Epidermal melanocyte (primary cell): ENCODE results near the gene TMTC2.

Experiments
- DNase-seq: peaks from one replicate; pipeline ENCODE4 v3.0.0; 2011; ENCODE audit warnings: low spot score; ENCODE audit not compliant: insufficient read length

Gene TMTC2

DNA sequence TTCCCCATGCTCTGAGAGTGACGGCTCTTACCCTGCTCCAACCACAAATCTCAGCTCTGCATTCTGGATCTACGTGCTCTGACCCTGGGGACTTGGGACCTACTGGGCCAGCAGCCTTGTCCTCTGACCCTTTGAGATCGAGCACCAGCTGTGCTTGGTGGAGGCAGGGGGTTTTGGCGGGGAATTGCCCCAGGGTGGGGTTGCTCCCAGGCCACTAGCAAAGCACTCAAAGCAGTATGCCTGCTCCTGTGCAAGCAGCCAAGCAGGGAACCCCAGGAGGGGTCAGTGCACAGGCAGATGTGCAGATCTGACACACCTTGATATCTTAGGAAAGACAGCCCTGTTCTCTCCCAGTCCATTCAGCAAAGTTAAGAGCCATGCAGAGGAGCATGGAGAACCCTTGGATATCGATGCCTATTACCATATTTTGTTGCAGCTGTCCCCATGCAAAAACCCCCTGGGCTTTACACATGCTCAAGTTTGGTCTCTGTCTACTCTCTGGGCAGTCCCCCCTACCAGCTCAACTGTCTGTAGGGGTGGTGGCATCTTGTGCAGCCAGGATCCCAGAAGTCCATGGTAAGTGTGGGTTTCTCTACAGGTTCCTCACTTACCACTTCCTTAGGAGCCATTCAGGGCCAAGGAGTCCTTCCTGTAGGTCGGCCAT lies 319.0 kb downstream of the TMTC2 start:
- DNase-seq: no peak

DNA sequence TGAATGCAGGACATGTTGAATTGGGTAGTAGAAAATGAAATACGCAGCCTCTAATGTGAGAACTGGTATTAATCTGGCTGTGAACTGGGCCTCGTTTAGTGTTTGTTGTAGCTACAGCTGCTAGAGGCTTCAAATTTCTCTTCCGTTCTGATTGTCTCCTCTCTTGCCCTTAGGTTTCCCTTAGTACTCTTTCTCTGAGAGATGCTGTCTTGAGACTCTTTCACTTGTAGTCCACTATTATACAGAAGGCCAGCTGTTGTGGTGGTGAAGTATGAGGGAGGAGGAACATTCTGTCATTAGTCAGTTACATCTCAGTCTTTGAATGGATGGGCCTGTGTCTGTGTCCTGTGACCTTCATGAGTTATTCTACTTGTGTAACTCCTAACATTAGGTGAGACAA lies 322.0 kb downstream of the TMTC2 start:
- DNase-seq: no peak

DNA sequence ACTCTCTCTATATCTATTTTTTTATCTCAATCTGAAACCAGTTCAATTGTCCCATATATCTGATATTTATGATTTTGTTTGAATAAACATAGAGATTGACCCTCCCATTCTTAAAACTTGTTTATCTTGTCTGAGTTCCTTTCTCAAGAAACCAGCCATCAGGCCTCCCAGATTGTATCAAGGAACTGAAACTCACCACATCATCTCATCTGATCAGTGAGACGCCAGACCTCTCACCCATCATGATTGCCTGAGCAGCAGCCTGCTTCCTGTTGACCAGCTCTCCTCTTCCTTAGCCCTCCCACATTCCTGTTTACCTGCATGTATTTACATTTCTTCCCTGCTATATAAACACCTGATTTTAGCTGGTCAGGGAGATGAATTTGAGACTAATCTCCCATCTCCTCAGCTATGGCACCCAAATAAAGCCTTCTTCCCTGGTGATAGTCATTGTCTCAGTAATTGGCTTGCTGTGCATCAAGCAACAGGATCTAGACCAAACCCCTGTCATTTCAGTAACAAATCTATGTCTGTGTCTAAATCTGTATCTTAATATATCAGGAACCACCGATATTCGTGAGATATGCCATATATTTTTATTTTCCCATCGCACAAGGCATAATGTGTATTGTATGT lies 323.6 kb downstream of the TMTC2 start:
- no peak for DNase-seq

DNA sequence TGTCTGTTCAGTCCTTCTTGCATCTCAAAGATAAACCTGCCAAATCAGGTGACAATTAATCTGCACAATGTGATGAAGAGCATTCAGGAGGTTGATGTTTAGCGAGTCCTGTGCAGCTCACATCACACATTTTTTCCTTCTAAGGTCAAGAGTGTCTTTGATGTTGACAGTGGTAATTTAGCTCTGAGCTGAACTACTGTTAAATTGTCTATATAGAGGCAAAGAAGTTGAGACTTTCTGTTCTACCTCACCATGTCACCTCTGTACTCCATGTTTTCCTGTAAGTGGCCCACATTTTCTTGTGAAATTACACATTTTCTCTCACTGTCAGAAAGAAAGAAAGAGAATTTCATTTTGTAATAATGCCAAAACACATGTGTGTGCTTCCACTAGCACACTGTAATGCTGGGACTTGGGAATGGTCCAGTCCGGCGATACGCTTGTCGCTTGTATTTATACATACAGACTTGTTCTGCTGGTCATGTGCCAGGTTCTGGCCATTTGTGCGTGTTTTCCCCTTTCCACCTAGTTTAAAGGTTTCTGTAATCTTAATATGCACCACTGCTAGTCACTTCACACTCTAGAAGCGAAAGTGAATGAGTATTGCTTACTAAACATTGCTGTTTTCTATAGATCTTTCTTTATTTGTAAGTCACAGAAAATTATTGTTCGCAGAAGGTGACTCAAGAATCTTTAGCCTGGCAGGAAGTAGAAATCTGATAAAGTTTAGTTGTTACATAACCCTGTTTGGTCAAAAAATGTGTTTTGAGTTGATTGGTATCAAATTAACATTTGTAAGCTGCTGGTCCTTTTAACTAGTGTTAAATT lies 328.9 kb downstream of the TMTC2 start:
- no peak for DNase-seq

DNA sequence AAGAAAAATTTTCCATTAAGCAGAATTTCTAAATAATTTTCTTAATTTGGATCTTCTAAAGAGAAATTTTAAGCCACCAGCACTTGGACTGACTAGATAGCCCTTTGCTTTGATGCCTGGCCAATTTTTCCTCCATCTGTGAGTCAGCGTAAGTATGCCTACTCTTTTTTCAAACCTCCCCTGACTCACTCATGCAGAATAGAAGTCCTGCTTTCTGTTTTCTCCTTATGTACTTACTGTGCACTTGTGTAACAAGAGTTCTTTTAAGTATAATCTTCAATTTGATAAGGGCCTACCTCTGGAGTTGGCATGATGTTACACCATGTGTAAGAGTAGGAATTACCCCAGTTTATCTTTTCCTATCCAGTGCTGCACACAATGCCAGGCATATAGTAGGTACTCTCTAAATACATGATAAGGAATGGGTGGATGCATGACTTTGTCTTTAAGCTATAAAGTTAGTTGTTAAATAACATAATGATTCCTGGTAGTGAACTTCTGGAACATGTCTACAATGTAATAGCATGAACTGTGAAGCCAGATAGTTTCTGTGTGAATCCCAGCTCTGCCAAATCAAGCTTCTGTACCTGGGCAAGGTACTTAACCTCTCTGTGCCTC lies 329.6 kb downstream of the TMTC2 start:
- no peak for DNase-seq

DNA sequence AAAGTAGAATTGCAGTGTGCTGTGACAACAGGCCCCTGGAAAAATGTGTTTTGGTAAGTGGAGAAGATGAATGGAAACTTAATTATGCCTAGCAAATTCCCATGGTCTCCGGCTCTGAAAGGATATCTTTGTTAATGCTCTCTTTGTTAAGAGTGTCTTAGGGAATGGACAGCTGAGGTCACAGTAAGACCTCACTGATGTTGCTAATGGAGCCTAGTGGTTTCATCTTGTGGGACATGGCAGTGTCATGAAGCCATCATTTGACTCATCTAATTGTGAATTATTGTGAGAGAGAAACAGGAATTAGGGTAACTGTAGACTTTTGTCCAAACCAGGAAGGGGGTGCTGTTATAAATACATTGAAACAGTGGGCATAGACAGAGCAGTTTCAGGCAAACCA lies 330.3 kb downstream of the TMTC2 start:
- no peak for DNase-seq

DNA sequence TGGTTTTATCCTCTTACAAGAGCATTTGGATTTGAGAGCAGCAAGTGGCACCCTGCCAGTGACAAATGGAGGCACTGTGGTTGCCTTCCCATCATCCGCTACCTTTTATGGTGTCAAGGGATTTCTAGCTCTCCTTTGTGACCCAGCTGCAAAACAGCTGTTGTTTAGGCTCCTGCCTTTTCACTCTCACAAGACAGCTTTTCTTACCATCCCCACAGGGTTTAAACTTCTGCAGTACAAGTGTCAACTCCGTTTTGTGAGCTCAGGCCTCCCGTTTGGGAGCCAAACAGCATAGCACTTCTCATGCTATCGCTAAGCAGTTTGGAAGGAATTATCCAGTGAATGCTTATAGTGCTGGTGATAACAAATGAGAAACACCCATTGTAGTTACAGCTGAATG lies 331.4 kb downstream of the TMTC2 start:
- no peak for DNase-seq

DNA sequence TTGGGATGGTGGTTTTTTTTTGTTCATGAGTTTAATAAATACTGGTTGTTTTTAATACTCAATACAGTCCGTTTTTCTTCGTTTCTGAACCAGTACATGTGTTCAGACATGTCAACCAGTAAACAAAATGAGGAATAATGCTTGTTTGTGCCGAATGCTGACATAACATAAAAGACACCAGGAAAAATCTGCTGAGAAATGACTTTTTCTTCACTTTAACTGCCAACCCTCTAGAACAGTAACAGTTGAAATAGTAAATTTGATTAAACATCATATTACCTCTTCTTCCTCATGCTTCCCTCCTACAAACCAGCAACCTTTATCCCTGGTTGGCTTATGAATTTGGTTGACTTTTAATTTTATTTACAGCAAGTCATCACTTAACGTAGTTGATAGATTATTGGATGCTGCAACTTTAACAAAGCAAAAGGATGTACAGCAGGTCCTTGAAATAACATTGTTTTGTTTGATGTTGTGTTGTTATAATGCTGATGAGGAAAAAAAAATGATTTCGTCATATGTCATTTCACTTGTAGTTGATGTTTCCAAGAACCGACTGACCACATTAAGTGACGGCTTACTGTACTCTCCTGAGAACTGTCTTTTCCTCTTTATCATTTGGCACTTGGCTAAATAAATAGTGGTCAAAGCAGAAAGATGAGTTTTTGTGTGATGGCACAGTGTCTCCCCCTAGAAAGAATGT lies 340.5 kb downstream of the TMTC2 start:
- DNase-seq: no peak

DNA sequence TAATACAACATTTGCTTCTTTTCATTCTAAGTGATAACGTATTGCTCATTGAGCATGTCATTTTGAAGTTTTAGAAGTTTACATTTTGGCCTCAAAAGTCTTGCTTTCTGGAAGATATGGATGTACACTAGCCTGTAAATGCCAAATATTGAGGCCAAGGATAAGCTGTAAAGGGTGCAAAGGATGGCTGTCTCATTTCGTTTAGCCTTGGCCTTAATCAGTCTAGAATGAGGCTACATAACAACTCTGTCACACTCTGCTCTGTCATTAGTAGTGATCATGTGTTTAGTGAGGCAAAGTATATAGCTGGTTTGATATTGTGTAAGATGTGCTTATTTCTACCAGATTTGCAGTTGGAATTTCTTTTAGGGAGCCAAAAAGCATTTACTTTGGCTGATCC lies 344.5 kb downstream of the TMTC2 start:
- no peak for DNase-seq

DNA sequence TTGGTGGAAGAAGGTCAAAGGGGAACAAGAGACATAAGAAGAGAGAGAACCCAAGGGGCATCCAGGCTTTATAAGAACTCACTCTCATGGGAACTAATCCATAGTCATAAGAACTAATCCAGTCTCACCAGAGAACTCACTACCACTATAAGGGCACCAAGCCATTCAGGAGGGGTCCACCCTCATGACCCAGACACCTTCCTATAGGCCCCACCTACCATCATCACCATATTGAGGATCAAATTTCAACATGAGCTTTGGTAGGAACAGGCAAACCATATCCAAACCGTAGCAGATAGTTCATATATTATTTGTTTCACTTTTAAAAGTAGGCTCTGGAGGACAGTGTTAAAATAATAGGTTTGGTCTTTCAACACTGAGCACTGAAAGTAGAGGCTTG lies 350.1 kb downstream of the TMTC2 start:
- DNase-seq: no peak

DNA sequence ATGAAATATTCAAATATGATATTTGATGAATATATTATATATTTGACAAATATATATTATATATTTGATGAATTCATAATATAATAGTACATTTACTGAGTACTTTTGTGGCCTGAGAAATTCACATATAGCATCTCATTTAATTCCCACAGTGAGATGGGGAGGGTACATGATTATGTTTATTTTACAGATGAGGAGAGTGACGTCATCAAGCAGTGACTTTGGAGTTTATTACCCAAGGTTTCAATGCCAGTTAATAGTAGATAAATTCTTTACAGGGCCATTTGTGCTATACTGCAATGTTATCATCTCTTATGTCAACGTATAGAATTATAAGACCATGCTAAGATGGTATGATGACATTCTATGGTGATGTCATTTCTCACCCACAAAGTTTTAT lies 352.7 kb downstream of the TMTC2 start:
- DNase-seq: no peak

DNA sequence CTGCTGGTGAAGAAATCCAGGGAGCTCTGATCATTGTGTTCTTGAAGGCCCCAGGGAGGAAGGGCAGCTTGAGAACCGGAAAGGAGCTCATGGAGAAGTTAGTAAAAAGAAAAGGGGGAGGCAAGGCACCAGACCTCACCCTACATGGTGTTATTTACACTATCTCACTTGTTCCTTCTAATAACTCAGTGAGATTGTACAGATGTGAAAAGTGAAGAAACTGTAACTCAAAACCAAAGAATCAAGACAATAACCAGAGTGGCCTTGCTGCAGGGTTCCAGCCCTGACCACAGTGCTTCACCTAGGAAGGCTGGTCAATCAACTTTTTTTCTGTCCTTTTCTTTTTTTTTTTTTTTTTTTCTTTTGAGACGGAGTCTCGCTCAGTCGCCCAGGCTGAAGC lies 353.6 kb downstream of the TMTC2 start:
- no peak for DNase-seq

DNA sequence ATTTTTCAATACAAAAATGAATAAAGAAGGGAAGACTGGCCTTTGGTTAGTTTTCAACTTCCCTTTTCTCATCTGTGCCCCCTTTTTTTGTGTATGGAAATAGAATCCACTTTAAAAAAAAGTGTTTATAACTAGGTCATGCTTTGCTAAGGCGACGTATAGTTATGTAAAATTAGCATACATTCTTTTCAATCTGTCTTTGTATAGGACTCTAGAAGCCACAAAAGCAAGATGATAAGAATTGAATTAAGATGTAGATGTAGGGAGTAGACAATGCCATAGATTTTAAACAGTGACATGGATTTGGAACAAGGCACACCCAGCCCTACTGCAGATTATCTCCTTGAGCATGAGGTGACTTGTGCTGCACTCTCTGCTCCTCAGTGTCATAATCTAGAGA lies 354.3 kb downstream of the TMTC2 start:
- no peak for DNase-seq

DNA sequence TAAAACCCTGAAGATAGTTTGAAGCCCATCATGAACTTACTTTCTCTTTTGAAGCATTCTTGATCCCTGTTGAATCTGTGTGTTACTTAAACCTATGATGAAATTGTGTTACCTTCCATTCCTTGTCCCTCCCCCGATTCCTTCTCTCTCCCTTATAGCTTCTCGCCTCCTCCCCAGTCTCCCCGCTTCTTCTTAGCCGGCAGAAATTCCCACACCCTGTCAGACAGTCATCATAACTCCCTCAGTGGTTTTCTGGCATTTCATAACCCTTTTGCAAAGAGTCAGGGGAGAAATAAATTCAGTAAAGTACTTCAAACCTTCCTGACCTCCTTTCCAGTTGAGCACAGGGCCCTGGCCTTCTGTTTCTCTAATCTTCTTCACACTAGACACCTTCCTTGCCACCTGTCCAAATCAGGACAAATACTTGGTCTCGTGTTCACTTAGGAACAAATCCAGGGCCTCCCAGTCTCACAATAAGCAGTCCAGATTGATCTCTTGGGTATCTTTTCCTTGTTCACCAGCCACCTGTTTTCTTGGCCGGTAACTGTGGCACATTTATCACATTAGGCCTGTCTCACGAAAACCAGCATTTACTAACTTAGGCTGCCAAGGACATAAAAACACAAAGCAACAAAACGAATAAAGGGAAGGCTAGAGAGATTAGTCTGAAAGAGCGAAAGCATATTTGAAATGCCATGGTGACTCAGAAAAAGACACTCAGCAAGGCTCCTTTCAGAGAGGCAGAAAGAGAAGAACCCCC lies 355.9 kb downstream of the TMTC2 start:
- DNase-seq: no peak

DNA sequence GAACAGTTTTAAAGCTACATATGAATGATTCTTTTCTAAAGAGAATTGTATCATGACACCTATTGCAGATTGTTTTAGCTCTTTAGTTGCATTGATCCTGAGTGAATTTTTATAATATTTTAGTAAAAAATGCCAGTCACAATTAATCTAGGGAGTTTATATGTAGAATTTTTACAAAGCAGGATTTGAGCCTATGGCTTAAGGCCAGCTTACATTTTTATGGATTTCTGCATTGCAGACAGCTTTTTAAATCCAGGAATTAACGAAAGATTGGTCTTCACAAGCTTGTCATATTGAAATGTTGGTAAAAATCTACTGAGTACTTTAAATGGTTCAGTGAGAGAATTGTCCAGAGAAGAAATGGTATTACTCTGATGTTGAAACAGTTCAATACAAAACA lies 358.0 kb downstream of the TMTC2 start:
- DNase-seq: no peak

DNA sequence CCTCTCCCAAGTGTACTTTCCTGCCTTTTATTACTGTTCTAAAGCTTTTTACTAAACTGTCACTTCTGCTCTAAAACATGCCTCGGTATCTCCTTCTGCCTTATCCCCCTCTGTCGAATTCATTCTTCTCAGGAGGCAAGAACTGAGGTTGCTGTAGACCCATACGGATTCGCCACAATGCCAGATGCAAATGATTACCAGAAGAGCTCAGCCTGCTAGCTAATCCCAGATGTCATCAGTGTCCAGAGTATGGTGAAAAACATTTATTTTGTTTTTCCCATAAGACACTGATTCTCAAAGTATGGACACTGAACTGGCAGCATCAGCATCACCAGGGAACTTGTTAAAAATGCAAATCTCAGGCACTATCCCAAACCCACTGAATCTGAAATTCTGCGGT lies 359.3 kb downstream of the TMTC2 start:
- no peak for DNase-seq

DNA sequence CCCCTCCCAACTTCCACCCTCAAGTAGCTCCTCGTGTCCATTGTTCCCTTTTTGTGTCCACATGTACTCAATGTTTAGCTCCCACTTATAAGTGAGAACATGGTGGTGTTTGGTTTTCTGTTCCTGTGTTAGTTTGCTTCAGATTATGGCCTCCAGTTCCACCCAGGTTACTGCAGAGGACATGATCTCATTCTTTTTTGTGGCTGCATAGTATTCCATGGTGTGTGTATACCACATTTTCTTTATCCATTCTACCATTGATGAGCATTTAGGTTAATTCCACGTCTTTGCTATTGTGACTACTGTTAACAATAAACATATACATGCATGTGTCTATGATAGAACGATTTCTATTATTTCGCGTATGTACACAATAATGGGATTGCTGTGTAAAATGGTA lies 362.6 kb downstream of the TMTC2 start:
- no peak for DNase-seq

DNA sequence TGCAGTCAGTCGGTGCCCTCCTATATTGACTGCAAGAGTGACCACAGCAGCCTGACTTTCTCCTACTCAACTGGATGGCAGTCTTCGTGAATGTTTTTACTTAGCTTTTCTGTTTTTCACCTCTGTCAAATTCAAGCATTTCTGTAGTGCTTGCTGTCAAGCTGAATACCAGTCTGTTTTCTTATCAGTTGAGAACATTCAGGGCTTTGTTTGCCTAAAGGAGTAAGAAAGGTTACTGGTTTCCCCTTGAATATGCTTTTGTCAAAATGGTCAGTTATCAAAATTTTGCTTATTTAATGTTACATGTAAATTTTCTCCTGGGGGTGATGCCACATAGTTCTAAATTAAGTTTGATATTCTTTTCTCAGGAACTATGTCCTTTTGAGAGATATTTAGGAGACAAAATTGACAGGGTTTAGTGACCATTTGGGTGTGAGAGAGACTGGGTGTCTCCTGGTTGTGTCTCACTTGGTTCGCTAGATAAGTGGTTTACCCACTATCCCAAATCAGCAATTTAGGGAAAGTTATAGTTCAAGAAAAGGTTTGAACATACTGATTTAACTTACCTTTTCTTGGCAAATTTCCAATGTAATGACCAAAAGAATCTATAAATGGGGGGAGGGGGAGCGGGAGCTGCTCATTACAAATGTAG lies 366.3 kb downstream of the TMTC2 start:
- no peak for DNase-seq

DNA sequence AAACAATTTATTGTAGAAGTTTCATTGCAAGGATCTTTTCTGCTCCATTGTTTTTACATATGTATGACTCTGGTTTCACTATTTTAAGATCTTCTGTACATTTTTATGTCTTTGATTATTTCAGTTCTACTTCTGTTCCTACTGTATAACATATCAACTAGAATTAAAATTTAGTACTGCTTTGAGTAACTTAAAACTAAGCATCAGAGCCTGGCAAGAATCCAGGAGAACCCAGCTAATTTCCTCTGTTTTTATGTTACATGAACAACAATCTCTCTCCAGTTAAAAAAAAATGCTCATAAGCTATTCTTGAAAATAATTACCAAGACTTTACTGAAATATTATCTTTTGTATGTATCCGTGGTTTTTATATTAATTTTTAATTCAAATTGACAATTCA lies 370.7 kb downstream of the TMTC2 start:
- DNase-seq: no peak

DNA sequence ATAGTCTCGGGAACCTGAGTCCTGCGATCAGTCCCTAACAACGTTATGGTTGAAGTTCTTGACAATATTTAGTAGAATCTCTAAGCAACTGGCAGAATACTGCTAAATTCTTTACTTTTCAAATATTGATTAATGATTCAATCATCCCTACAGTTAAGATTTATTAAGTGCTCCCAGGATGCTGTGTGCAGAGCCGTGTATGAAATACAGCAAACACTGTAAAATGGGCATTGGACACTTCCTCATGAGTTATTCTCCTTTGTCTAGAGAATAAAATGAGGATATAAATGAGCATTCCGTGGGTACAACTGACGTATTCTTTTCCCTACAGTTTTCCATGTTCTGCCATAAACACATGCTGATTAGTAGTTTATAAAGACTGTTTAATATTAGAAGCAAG lies 372.4 kb downstream of the TMTC2 start:
- no peak for DNase-seq
